T-cell (primary cell): ENCODE data around the gene NCAM2. TPM values are rescaled to one million over a fixed set of nuclear protein-coding genes. Genes with fewer than 3 reads are reported as not detected.

Experiments
- ATAC-seq, 4 experiments: fragments of 200-7000 bp in 3 of 4; fragments of 150-1000 bp in 1 of 4; cut with Tn5 transposase; replicated peaks in 1 of 4; 1 replicate in 3 of 4; 2 replicates in 1 of 4; pipeline ENCODE4 v1.10.0; 2021; ENCODE audit warnings: moderate library complexity in 3 of 4, mild to moderate bottlenecking in 2 of 4, moderate number of reproducible peaks in 1 of 4
- CTCF ChIA-PET, 2 donors: fragments of 300-600 bp; sonication (Branson Sonifier 250); formaldehyde crosslinking; loops; one replicate each; lab custom pipeline; 2022; ENCODE audit warnings: antibody characterized with exemption in 2 of 2; lab: Charles Lee
- POLR2A ChIA-PET, 2 donors: fragments of 300-600 bp; sonication (Branson Sonifier 250); formaldehyde crosslinking; loops; one replicate each; lab custom pipeline; 2022; ENCODE audit warnings: antibody characterized with exemption in 2 of 2; lab: Charles Lee
- DNase-seq, 35 experiments: peaks; one replicate each; pipeline versions ENCODE4 v3.0.0 to v3.0.0-alpha.2; 2013 to 2023
- H3K27ac ChIP-seq: one replicate; pipeline ENCODE4 v1.5.1; 2013; ENCODE audit warnings: low read length
- H3K27me3 ChIP-seq, 2 experiments: replicated peaks in 1 of 2; 1 replicate in 1 of 2; 2 replicates in 1 of 2; pipeline versions ENCODE4 v1.6.1 to v1.7.0; 2013; ENCODE audit warnings: low read length in 1 of 2, mixed read lengths in 1 of 2; ENCODE audit not compliant: control insufficient read depth in 2 of 2, insufficient read depth in 2 of 2; ENCODE audit errors: extremely low read depth in 1 of 2
- H3K36me3 ChIP-seq, 2 donors: 1 replicate in 1 of 2; 2 replicates in 1 of 2; pipeline versions ENCODE4 v1.6.1 to v1.7.0; 2013; ENCODE audit warnings: low read length in 1 of 2; ENCODE audit not compliant: control insufficient read depth in 2 of 2, insufficient read depth in 1 of 2; ENCODE audit errors: extremely low read depth in 1 of 2
- H3K4me1 ChIP-seq, 2 experiments: 1 replicate in 1 of 2; 2 replicates in 1 of 2; pipeline versions ENCODE4 v1.6.1 to v1.7.0; 2013; ENCODE audit warnings: low read length in 2 of 2, mixed read lengths in 1 of 2; ENCODE audit not compliant: insufficient read depth in 2 of 2, control insufficient read depth in 1 of 2; ENCODE audit errors: extremely low read depth in 1 of 2
- H3K4me3 ChIP-seq, 2 donors: 1 replicate in 1 of 2; 2 replicates in 1 of 2; pipeline versions ENCODE4 v1.5.1 to v1.7.0; 2013; ENCODE audit warnings: mild to moderate bottlenecking in 2 of 2, low read length in 1 of 2, moderate library complexity in 1 of 2; ENCODE audit not compliant: control insufficient read depth in 1 of 2; ENCODE audit errors: extremely low read depth in 1 of 2
- H3K9me3 ChIP-seq: 2 replicates; pipeline ENCODE4 v1.7.0; 2013
- H3K27ac Mint-ChIP-seq, 2 donors: one replicate each; pipeline ENCODE4 v1.8.0; 2020 to 2021; ENCODE audit warnings: mild to moderate bottlenecking in 2 of 2, mixed read lengths in 2 of 2
- H3K27me3 Mint-ChIP-seq, 2 donors: one replicate each; pipeline ENCODE4 v1.8.0; 2021 to 2022; ENCODE audit warnings: mixed read lengths in 2 of 2
- H3K36me3 Mint-ChIP-seq: one replicate; pipeline ENCODE4 v1.8.0; 2021; ENCODE audit warnings: mixed read lengths
- H3K4me1 Mint-ChIP-seq, 3 donors: one replicate each; pipeline ENCODE4 v1.8.0; 2020 to 2022; ENCODE audit warnings: mixed read lengths in 3 of 3, mild to moderate bottlenecking in 1 of 3
- H3K4me3 Mint-ChIP-seq, 3 donors: one replicate each; pipeline ENCODE4 v1.8.0; 2020 to 2022; ENCODE audit warnings: mild to moderate bottlenecking in 3 of 3, mixed read lengths in 3 of 3, moderate library complexity in 3 of 3
- H3K9me3 Mint-ChIP-seq, 3 donors: one replicate each; pipeline ENCODE4 v1.8.0; 2020 to 2022; ENCODE audit warnings: mixed read lengths in 3 of 3
- WGBS: methylation state at CpG from one replicate; pipeline ENCODE4 v1.1.5; 2013; ENCODE audit warnings: missing lambda C conversion rate; ENCODE audit not compliant: insufficient coverage; 5-methylcytosine and 5-hydroxymethylcytosine counted together
- total RNA-seq, 35 experiments: library from RNA in 6 of 35; stranded (reverse) in 6 of 35; fragments of 120-200 nt in 1 of 35; gene quantifications; one replicate each; pipeline versions ENCODE4 v1.2.1 to v1.2.4 and lab custom pipeline; 2013 to 2026

The NCAM2 gene
- total RNA-seq, 5 donors from 2014 or later (not counting 1 experiment from before 2014, with no cell fraction given): 0.41 to 0.46 TPM; not detected in 3

DNA sequence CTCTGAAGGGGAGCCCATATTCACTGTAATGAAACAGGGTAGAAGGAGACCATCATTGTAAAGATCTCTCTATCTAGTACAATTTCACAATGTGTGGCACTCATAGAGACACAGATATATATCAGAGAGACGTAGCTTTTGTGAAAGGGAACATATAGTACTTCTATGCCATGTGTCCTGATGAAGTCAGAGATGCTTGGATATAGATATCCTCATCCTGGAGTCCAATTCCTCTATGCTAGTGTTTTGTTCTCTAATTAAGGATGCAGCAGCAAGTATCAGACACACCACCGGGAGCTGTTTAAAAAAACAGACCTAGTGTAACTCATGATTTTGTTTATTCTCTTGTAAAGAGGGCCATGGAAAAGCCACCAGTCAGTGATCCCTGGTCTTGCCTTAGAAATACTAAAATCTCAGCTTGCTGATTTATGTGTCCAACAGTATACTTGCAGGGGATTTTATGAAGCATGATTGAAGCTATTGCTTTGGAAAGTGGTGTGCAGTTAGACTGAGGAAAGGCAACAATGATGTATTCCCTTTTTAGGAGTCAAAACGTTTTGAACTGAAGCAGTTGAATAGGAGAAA is 2.5 kb downstream of the NCAM2 start:
- no peak overlapping the region for H3K4me3 Mint-ChIP-seq
- ChIA-PET POLR2A (no interaction called here), CTCF (interaction anchor here (0.6 to 0.7 kb wide), 2 partner anchors 33 to 921 kb away, joined by 3 to 4 read pairs; no protein-coding TSS in a partner anchor)
- WGBS: no CpG with 5 or more reads among the region's 3 CpGs
- no peaks in the 10 kb centered on the region for H3K9me3 ChIP-seq
- H3K36me3 ChIP-seq: no peaks in the 10 kb centered on the region
- no peaks in the 10 kb centered on the region for H3K9me3 Mint-ChIP-seq
- ATAC-seq (no peak), DNase-seq (no peak)
- H3K4me3 ChIP-seq: no peak overlapping the region
- H3K36me3 Mint-ChIP-seq: no peaks in the 10 kb centered on the region
- no peak overlapping the region for H3K27ac Mint-ChIP-seq
- H3K27ac ChIP-seq: no peak overlapping the region
- peaks cover 16% of the 10 kb centered on the region in 3 donors for H3K4me1 Mint-ChIP-seq
- peaks cover 0 to 9% of the 10 kb centered on the region in 2 experiments for H3K4me1 ChIP-seq
- H3K27me3 Mint-ChIP-seq: peaks cover 15 to 40% of the 10 kb centered on the region in 2 donors
- H3K27me3 ChIP-seq: peaks cover 2 to 16% of the 10 kb centered on the region in 2 experiments

GRCh38 chr21:21001591-21002100 is 3.4 kb downstream of the NCAM2 start:
- Histone ChIP-seq H3K27ac (no peak overlapping the region), H3K4me1 (peaks cover 0 to 9% of the 10 kb centered on the region in 2 experiments), H3K36me3 (no peaks in the 10 kb centered on the region), H3K9me3 (no peaks in the 10 kb centered on the region), H3K4me3 (no peak overlapping the region), H3K27me3 (peaks cover 2 to 14% of the 10 kb centered on the region in 2 experiments)
- Mint-ChIP-seq H3K27ac (no peak overlapping the region), H3K36me3 (no peaks in the 10 kb centered on the region), H3K9me3 (no peaks in the 10 kb centered on the region), H3K27me3 (peaks cover 19 to 35% of the 10 kb centered on the region in 2 donors), H3K4me1 (peaks cover 15 to 16% (median 16%) of the 10 kb centered on the region in 3 donors), H3K4me3 (no peak overlapping the region)
- POLR2A ChIA-PET: no interaction called here
- 83% methylated on average over 1 of the region's 6 CpGs for WGBS
- CTCF ChIA-PET: interaction anchor here in 1 of 2 donors (0.6 kb wide), 1 partner anchor 920 kb away, joined by 4 read pairs; no protein-coding TSS in a partner anchor
- no peak for DNase-seq
- ATAC-seq: no peak

DNA sequence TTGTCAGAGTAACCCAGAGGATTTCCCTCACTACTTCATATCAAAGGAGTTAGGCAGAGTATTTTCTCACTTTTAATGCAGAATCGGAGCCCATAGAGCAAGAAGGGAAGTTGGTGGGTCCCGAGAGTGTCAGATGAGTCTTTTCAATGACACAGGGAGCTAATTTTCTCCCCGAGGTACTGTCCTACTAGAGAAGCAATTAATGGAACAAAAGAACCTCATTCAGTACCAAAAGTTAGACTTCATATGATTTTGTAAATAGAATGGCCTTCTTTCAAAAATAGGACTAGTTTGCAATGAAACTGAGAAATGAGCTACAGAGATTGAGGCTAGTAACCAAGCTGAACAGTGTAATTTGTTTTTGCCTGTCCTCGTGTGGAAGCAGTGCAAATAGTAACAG is 3.9 kb downstream of the NCAM2 start:
- Histone ChIP-seq H3K4me1 (peaks cover 0 to 8% of the 10 kb centered on the region in 2 experiments), H3K27me3 (peaks cover 2 to 9% of the 10 kb centered on the region in 2 experiments), H3K4me3 (no peak overlapping the region), H3K9me3 (no peaks in the 10 kb centered on the region), H3K36me3 (no peaks in the 10 kb centered on the region), H3K27ac (no peak overlapping the region)
- CTCF ChIA-PET: no interaction called here
- H3K27ac Mint-ChIP-seq: no peak overlapping the region
- H3K9me3 Mint-ChIP-seq: no peaks in the 10 kb centered on the region
- no peak for DNase-seq
- POLR2A ChIA-PET: interaction anchor here in 1 of 2 donors (0.6 kb wide), 1 partner anchor 1506 kb away, joined by 13 read pairs; no protein-coding TSS in a partner anchor
- H3K27me3 Mint-ChIP-seq: peaks cover 19 to 30% of the 10 kb centered on the region in 2 donors
- no peaks in the 10 kb centered on the region for H3K36me3 Mint-ChIP-seq
- no peak for ATAC-seq
- peaks cover 11 to 12% (median 11%) of the 10 kb centered on the region in 3 donors for H3K4me1 Mint-ChIP-seq
- WGBS: 75% methylated on average over 1 of the region's 4 CpGs
- no peak overlapping the region for H3K4me3 Mint-ChIP-seq

DNA sequence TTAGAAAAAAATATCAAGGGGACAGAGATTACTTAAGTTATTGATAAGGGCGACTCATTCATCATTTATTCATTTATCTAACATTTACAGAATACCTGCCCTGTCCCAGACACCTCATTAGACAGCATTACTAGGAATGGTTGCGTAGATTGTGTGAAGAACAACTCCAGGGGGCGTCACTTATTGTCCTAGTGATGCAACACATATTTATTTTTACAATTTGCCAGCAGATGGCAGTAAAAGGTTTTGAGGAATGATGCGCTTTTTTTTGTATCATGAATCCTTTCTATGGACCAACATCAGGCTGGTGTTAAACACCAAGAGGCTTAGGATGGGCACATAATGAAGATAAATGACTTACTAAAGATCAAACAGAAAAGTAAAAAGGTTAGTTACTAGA is 5.5 kb downstream of the NCAM2 start:
- Histone ChIP-seq H3K36me3 (no peaks in the 10 kb centered on the region), H3K9me3 (no peaks in the 10 kb centered on the region), H3K4me3 (no peak overlapping the region), H3K27ac (no peak overlapping the region), H3K4me1 (no peaks in the 10 kb centered on the region), H3K27me3 (peaks cover 0 to 2% of the 10 kb centered on the region in 2 experiments)
- Mint-ChIP-seq H3K36me3 (no peaks in the 10 kb centered on the region), H3K4me1 (peaks cover 5 to 7% (median 5%) of the 10 kb centered on the region in 3 donors), H3K9me3 (no peaks in the 10 kb centered on the region), H3K27me3 (peaks cover 19 to 23% of the 10 kb centered on the region in 2 donors), H3K27ac (no peak overlapping the region), H3K4me3 (no peak overlapping the region)
- CTCF ChIA-PET: interaction anchor here (0.5 to 0.7 kb wide), 2 partner anchors 12 to 32 kb away, joined by 3 to 4 read pairs; no protein-coding TSS in a partner anchor
- no CpG with 5 or more reads among the region's 4 CpGs for WGBS
- DNase-seq: no peak
- no peak for ATAC-seq
- POLR2A ChIA-PET: no interaction called here

GRCh38 chr21:21007606-21008005 is 9.4 kb downstream of the NCAM2 start:
- H3K27ac ChIP-seq: no peak overlapping the region
- H3K27me3 Mint-ChIP-seq: peaks cover 0 to 14% of the 10 kb centered on the region in 2 donors
- H3K4me1 ChIP-seq: no peaks in the 10 kb centered on the region
- H3K36me3 Mint-ChIP-seq: no peaks in the 10 kb centered on the region
- no peaks in the 10 kb centered on the region for H3K9me3 Mint-ChIP-seq
- H3K27me3 ChIP-seq: no peaks in the 10 kb centered on the region
- no peak overlapping the region for H3K27ac Mint-ChIP-seq
- no peak overlapping the region for H3K4me3 ChIP-seq
- ChIA-PET CTCF (no interaction called here), POLR2A (no interaction called here)
- no peaks in the 10 kb centered on the region for H3K9me3 ChIP-seq
- no peaks in the 10 kb centered on the region for H3K4me1 Mint-ChIP-seq
- no peak for ATAC-seq
- no peak overlapping the region for H3K4me3 Mint-ChIP-seq
- H3K36me3 ChIP-seq: no peaks in the 10 kb centered on the region
- no peak for DNase-seq
- WGBS: 51% methylated on average over 5 of the region's 6 CpGs

DNA sequence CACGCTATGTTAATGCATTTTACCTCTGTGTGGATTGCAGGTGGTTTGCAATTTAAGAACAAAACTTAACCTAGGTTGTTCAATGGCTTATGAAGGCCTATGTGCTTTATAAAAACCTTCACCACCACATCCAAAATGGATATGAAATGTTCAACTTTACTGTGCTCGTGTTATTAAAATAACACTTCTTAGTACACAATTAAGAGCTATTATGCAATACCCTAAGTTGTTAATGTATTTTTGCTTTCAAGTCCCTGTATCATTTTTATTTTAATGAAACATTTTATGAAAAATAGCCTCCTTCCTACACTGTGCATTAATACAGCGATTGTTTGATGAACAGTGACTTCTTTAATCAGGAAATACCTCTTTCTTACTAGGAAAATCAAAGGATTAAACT is 12.0 kb downstream of the NCAM2 start:
- ATAC-seq: no peak
- Mint-ChIP-seq H3K9me3 (no peaks in the 10 kb centered on the region), H3K27ac (no peak overlapping the region), H3K4me3 (no peak overlapping the region), H3K4me1 (no peaks in the 10 kb centered on the region), H3K36me3 (no peaks in the 10 kb centered on the region), H3K27me3 (peaks cover 0 to 8% of the 10 kb centered on the region in 2 donors)
- Histone ChIP-seq H3K27me3 (no peaks in the 10 kb centered on the region), H3K36me3 (no peaks in the 10 kb centered on the region), H3K4me3 (no peak overlapping the region), H3K4me1 (no peaks in the 10 kb centered on the region), H3K27ac (no peak overlapping the region), H3K9me3 (no peaks in the 10 kb centered on the region)
- ChIA-PET POLR2A (no interaction called here), CTCF (interaction anchor here in 1 of 2 donors (0.6 kb wide), 1 partner anchor 1639 kb away, joined by 3 read pairs; no protein-coding TSS in a partner anchor)
- no CpG with 5 or more reads among the region's 3 CpGs for WGBS
- no peak for DNase-seq
